DMS79 treated with DMSO at 0.1 percent for 48 hours (cell line): ENCODE measurements around the gene MED27.
A peak's percentile ranks its signal among the peaks of the same experiment; 100 is the strongest.

ENCODE experiments used
- DNase-seq: peaks from one replicate; lab custom pipeline; 2025; lab: John Stamatoyannopoulos, UW

Gene MED27

GRCh38 chr9:131995382-131995781, 84.3 kb downstream of the MED27 start:
- no peak for DNase-seq

GRCh38 chr9:131994364-131995125, 85.1 kb downstream of the MED27 start:
- no peak for DNase-seq

GRCh38 chr9:131992906-131993657, 86.6 kb downstream of the MED27 start:
- no peak for DNase-seq

GRCh38 chr9:131987232-131987631, 92.4 kb downstream of the MED27 start:
- no peak for DNase-seq

GRCh38 chr9:131986576-131986975, 93.1 kb downstream of the MED27 start:
- DNase-seq, result peak; percentile 59

DNA sequence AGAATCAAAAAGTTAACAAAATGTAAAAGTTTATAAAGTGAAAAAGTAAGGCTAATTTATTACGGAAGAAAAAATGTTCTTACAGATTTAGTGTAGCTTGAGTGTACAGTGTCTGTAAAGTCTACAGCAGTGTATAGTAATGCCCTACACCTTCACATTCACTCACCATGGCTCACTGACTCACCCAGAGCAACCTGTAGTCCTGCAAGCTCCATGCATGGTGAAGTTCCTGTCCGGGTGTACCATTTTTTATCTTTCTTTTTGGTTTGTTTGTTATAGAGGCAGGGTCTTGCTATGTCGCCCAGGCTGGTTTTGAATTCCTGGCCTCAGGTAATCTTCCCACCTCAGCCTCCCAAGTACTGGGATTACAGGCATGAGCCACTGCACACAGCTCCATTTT, 93.6 kb downstream of the MED27 start:
- DNase-seq, result no peak

- no peak for DNase-seq
These were observed 95.1 kb downstream of the MED27 start for GRCh38 chr9:131984564-131984963.

GRCh38 chr9:131982671-131983239, 96.9 kb downstream of the MED27 start:
- DNase-seq, result no peak

DNA sequence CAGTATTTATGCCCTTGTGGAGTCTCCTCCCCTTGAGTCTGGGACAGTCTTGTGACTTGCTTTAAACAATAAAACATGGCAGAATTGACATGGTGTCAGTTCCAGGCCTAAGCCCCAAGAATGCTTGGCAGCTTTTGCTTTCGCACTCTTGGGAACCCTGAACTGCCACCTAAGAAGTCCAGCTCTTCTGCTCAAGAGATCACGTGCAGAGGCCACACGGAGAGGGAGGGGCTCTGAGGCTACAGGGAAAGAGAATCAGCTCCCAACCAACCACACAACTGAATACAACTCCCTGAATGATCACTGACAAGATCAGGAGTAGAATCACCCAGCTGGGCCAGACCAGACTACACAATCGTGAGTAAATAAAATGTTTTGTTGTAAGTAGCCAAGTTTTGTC, 97.6 kb downstream of the MED27 start:
- DNase-seq, result no peak

GRCh38 chr9:131981116-131981776, 98.4 kb downstream of the MED27 start:
- DNase-seq, result no peak

DNA sequence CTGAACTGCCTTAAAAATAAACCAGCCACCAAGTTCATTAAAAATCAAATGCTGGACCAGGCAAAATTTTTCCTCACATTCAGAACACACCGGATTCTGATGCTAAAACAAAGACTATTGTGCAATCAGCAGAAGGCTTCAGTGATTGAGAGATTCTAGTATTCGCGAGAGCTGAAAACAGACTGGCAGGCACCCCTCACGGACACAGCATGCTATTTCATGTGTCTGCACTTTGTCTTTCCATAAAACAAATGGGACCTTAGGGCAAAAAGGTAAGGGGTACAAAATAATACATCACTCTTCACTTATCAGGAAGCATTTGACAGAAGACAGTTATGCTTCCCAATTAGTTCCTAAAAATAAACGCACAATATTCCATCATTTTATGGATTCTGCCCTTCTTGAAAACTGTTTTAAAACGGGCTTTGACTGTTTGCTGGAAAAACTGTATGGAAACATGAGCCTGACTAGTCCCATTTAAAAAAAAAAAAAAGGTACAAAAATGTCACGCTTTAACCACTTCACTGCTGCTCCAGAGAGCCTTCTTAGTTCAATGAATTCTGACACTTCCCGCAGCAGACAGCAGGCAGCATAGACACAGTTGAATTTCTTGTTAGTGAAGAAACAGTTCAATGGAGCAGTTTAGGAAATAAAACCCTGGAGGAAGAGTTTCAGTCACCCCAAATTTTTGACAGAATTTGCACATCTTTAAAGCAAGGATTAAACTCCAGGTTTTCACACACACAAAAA, 99.2 kb downstream of the MED27 start:
- DNase-seq, result no peak

- no peak for DNase-seq
These were observed 102.4 kb downstream of the MED27 start for GRCh38 chr9:131977109-131977838.

DNA sequence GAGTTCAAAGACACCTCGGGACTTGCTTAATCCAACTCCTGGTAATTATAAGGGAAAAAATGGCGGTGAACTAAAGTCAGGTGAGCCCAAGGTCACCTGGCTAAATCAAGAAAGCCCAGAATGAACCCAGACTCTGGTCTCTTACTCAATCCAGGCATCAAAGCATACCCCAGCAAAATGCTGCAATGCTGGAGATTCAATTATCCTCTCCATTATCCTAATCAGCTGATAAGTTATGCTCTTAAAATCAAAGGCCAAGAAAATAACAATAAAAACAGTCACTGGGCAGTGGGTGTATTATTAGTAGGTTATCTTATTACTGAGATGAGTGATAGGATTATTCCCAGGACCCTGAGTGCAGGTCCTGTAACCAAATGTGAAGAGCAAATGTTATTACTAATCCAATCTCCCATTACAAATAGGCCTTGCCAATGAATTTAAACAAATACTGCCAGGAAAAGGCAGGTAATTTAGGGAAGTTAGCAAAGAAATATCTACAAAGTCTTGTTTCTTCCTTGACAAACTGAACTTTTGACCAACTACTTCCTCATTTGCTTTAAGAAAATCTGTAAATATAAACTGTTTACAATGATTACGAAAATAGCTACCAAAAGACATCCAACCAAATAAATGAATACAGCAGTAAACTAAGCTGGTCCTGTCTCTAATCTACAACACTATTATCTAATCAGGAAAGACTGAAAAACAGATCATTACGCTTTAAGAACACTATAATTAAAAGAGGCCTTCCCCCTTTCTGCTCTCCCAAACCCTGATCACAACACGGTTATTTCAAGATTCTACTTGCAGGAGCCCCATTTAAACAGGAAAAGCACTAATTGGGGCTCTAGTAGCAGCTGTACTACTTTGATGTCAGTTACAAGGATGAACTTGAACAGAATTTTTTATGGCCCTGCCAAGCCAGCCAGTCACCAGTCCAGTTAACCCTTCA, 103.2 kb downstream of the MED27 start:
- DNase-seq, result no peak

GRCh38 chr9:131972889-131973288, 106.8 kb downstream of the MED27 start:
- DNase-seq, result no peak

DNA sequence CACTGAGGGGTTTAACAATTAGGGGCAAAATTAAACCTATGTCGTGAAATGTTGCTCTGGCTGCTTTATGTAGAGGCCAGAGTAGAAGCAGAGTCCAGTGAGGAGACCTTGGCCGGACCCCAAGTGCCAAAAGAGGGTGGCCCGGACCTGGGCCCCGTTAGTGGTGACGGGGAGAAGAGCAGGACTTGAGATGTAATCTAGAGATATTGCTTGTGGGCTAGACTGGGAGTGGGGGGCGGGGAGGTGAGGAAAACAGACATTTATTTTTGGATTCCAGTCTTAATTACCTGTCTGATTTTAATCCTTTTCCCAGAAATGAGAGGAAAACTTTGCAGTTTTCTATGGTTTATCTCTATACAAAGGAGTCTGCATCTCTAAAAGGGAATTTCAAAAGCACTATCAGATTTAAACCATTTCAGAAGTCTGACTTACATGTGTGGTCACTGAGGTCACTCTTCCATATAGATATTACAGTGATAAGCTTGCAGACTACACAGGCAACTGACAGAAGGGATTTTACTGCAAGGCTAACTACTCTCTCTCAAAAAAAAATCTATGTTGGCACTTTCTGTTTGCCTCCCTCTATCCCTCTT, 108.1 kb downstream of the MED27 start:
- DNase-seq, result no peak

GRCh38 chr9:131969469-131969989, 110.1 kb downstream of the MED27 start:
- DNase-seq, result peak; percentile 12

- no peak for DNase-seq
These were observed 111.0 kb downstream of the MED27 start for GRCh38 chr9:131968632-131969031.

GRCh38 chr9:131965841-131966240, 113.8 kb downstream of the MED27 start:
- no peak for DNase-seq

GRCh38 chr9:131965103-131965502, 114.6 kb downstream of the MED27 start:
- DNase-seq, result peak; percentile 50
